Keratinocyte (primary cell): ENCODE measurements around the gene NCBP3.

ENCODE experiments used
- EZH2 ChIP-seq: IDR thresholded peaks from one replicate; pipeline ENCODE4 v1.6.1; 2012; ENCODE audit warnings: inconsistent platforms, mild to moderate bottlenecking, low read length, moderate library complexity
- TF ChIP-seq, protein P1 (sequence below), 3 experiments: IDR thresholded peaks in 1 of 3; conservative IDR thresholded peaks in 1 of 3; optimal IDR thresholded peaks in 1 of 3; 2 replicates in 2 of 3; 3 replicates in 1 of 3; pipeline versions ENCODE3 to v1.5.1; 2011; ENCODE audit warnings: low read length in 3 of 3, mild to moderate bottlenecking in 3 of 3, moderate library complexity in 2 of 3, control low read depth in 1 of 3, inconsistent platforms in 1 of 3; ENCODE audit not compliant: insufficient read depth in 2 of 3; ENCODE audit errors: extremely low read depth in 1 of 3

DNA sequence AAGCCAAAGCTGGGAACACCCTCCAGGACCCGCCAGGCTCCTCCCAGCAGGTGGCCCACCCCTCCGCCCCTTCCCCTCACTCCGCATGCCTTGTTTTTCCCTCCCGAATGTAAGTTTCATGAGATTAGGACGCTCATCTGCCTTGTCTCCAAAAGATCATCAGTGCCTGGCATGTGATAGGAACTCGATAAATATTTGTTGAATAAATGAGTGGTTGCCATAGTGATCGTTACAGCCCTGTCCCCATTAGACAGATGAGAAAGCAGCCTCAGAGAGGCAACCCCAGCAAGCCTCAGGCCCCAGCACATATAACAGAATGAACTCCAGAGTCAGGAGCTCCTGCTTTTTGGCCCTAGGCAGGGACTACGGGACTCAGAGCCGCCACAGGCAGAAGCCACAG, 41.8 kb upstream of the NCBP3 start:
- TF ChIP-seq, protein P1, sequence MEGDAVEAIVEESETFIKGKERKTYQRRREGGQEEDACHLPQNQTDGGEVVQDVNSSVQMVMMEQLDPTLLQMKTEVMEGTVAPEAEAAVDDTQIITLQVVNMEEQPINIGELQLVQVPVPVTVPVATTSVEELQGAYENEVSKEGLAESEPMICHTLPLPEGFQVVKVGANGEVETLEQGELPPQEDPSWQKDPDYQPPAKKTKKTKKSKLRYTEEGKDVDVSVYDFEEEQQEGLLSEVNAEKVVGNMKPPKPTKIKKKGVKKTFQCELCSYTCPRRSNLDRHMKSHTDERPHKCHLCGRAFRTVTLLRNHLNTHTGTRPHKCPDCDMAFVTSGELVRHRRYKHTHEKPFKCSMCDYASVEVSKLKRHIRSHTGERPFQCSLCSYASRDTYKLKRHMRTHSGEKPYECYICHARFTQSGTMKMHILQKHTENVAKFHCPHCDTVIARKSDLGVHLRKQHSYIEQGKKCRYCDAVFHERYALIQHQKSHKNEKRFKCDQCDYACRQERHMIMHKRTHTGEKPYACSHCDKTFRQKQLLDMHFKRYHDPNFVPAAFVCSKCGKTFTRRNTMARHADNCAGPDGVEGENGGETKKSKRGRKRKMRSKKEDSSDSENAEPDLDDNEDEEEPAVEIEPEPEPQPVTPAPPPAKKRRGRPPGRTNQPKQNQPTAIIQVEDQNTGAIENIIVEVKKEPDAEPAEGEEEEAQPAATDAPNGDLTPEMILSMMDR (optimal IDR thresholded peaks at IDR 0.05 in 1 of 3, IDR thresholded peaks at IDR 0.05 in 1 of 3, conservative IDR thresholded peaks at IDR 0.05 in 1 of 3; ENCODE audit: extremely low read depth in 1 of 3, insufficient read depth in 2 of 3, low read length in 3 of 3): no peak
- TF ChIP-seq EZH2: no peak
